ENCODE results near the gene AMMECR1. TPM values are rescaled to one million over a fixed set of nuclear protein-coding genes. Genes with fewer than 3 reads are reported as not detected.

Gene AMMECR1
- total and polyA plus RNA-seq, 2 experiments from 2014 or later, result 16.9 to 32.5 TPM

- H2AFZ ChIP-seq, result no peak overlapping the region
- H3K4me2 ChIP-seq, result peak overlapping the region; percentile 79
- no peaks in the 10 kb centered on the region for H3F3A ChIP-seq (replicated peaks; ENCODE audit: low read depth)
- ATAC-seq (no peak), DNase-seq (ENCODE audit: low spot score) (no peak)
- TF ChIP-seq JUNB (IDR thresholded peaks at IDR 0.05; ENCODE audit: unreplicated experiment), result no peak
- no peak for TF ChIP-seq CREB1 (CRISPR knock-in tag; IDR thresholded peaks at IDR 0.05; ENCODE audit: low read depth)
- no peak for TF ChIP-seq REST (IDR thresholded peaks at IDR 0.05; ENCODE audit: unreplicated experiment)
- TF ChIP-seq STAT1 (IDR thresholded peaks at IDR 0.05; ENCODE audit: unreplicated experiment), result no peak
- no peak for TF ChIP-seq EZH2phosphoT487 (IDR thresholded peaks at IDR 0.05; ENCODE audit: unreplicated experiment)
- TF ChIP-seq POLR2AphosphoS5 (IDR thresholded peaks at IDR 0.05; ENCODE audit: low read depth), result no peak
- TF ChIP-seq CTCF (conservative IDR thresholded peaks at IDR 0.05; ENCODE audit: low read depth in 2 of 2), result no peak
- TF ChIP-seq NANOG (IDR thresholded peaks at IDR 0.05; ENCODE audit: borderline replicate concordance), result no peak
- TF ChIP-seq ETS1 (IDR thresholded peaks at IDR 0.05), result no peak
- TF ChIP-seq ZNF114 (CRISPR knock-in tag; IDR thresholded peaks at IDR 0.05), result no peak
- no peak for TF ChIP-seq ZNF331 (CRISPR knock-in tag; IDR thresholded peaks at IDR 0.05; ENCODE audit: low read depth)
- no peak for TF ChIP-seq EZH2 (IDR thresholded peaks at IDR 0.05; ENCODE audit: low read depth, unreplicated experiment)
- TF ChIP-seq ZNF462 (CRISPR knock-in tag; IDR thresholded peaks at IDR 0.05), result no peak
- Mint-ChIP-seq H3K27ac (no peak overlapping the region), H3K4me1 (peaks cover 63% of the 10 kb centered on the region), H3K4me3 (peak overlapping the region; percentile 93), H3K36me3 (ENCODE audit: low read depth) (no peaks in the 10 kb centered on the region; the same call in 2 of the 3 replicates), H3K9me3 (no peaks in the 10 kb centered on the region), H3K27me3 (ENCODE audit: insufficient read depth, low read depth, poor library complexity) (no peaks in the 10 kb centered on the region)
- no peaks in the 10 kb centered on the region for H3K36me3 ChIP-seq (ENCODE audit: insufficient read depth)
- H3K79me2 ChIP-seq (replicated peaks; ENCODE audit: insufficient read depth), result peaks cover 68% of the 10 kb centered on the region
- H3K9me2 ChIP-seq (ENCODE audit: insufficient read depth), result no peaks in the 10 kb centered on the region
- peaks cover 56% of the 10 kb centered on the region for H3K4me1 ChIP-seq (ENCODE audit: insufficient read depth)
- H3K4me3 ChIP-seq, result peak overlapping the region; percentile 76
- peaks cover 8% of the 10 kb centered on the region for H4K20me1 ChIP-seq (replicated peaks; ENCODE audit: insufficient read depth)
- no peaks in the 10 kb centered on the region for H3K27me3 ChIP-seq (ENCODE audit: insufficient read depth)
- H3K27ac ChIP-seq (ENCODE audit: low read depth), result no peak overlapping the region
Observed at GRCh38 chrX:110315551-110315950, 2.3 kb downstream of the AMMECR1 start.

Measured in GM23338 (cell line).